HUDEP-2 (cell line): ENCODE data around the gene GALE.
"Not testable (repeated sequence)": the region's sequence is repeated elsewhere in the genome, so short reads cannot be mapped to it uniquely, and the experiment has no call there.

ENCODE experiments used
- DNase-seq, 76 experiments: peaks; one replicate each; lab custom pipeline; 2025; ENCODE audit not compliant: unreplicated experiment in 76 of 76; lab: John Stamatoyannopoulos, UW

GALE gene

DNA sequence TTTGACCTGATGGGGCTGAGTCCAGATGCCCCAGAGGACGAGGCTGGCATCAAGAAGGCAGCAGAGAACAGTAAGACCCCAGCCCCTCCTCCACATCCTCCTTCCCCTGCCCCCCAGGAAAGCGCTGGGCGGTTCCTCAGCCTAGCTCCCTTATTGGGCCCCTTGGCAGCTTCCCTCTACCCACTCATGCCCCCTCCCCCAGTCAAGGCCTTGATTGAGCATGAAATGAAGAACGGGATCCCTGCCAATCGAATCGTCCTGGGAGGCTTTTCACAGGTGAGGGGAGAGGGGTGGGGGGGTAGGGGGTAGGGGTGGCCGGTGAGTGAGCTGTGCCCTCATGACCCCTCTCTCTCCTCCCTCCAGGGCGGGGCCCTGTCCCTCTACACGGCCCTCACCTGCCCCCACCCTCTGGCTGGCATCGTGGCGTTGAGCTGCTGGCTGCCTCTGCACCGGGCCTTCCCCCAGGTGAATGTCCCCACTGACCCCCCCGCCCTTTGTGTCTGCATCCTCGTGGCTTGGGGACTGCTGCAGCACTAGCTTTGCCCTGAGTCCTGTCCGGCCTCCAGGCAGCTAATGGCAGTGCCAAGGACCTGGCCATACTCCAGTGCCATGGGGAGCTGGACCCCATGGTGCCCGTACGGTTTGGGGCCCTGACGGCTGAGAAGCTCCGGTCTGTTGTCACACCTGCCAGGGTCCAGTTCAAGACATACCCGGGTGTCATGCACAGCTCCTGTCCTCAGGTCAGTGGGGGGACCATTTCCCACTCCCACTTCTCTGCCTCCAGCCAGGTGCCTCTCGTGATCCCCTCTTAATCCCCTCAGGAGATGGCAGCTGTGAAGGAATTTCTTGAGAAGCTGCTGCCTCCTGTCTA lies 6.5 kb downstream of the GALE start:
- DNase-seq: no peak

DNA sequence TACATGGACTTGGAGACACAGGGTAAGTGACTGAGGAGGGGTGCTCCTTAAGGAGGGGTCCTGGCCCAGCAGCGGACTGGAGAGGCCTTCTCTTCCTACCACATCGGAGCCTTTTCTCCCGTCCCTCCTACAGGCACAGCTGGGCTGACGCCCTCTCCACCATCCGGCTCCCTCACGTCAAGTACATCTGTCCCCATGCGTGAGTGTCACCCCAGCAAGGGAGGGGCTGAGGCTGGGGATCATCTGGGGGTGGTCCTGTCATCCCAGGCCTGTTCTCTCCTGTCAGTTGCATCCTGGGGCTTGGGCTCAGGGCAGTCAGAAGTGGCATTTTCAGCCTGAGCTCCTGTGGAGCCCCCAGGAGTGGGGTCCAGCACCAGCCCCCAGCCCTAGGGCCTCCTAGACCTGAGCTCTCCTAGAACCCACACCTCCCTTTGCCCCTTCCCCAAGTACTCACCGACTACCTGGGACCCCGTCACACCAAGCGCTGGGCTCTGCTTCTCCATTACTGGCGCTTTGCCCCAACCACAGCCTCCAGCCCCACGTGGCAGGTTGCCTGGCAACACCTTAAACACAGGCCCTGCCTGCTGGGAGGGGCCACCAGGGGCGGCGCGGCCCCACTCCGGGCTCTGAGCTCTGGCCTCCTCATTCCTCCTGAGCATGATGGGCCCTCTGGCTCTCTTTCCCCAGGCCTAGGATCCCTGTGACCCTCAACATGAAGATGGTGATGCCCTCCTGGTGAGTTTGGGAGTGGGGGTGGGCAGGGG lies 7.4 kb downstream of the GALE start:
- DNase-seq: peak in 73 of 76 experiments; percentile 24 to 92 (median 78)

DNA sequence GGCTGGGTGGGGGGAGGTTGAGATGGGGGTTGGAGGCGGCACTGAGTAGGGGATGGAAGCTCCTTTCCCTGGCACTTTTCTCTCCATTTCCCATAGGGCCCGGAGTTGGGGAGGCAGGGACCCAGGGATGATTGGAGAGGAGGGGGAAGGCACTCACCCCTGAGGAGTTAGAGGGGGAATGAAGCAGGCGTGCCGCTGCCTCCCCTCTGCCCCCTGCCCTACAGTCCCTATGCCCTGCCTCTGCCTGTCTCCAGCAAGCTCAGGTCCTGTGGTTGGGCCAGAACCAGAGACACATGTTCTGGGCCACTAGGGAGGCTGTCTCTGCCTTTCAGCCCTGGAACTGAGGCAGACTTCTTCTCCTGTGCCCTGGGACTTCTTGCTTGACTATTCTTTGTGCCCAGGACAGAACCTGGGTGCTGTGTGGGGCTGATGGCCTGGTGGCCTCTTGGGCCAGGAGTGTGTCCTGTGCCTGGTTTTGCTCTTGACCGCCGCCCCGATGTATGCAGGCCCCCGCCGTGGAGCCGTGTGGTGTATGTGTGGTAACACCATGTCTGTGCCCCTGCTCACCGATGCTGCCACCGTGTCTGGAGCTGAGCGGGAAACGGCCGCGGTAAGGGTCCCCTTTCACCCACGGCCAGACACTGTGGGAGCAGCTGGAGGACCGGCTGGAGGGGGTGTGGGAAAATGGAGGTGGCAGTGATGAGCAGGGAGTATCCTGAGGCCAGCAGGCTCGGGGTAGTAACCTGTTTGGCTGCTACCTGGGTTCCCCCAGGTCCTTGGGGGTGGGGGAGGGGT lies 8.2 kb downstream of the GALE start:
- DNase-seq: no peak

DNA sequence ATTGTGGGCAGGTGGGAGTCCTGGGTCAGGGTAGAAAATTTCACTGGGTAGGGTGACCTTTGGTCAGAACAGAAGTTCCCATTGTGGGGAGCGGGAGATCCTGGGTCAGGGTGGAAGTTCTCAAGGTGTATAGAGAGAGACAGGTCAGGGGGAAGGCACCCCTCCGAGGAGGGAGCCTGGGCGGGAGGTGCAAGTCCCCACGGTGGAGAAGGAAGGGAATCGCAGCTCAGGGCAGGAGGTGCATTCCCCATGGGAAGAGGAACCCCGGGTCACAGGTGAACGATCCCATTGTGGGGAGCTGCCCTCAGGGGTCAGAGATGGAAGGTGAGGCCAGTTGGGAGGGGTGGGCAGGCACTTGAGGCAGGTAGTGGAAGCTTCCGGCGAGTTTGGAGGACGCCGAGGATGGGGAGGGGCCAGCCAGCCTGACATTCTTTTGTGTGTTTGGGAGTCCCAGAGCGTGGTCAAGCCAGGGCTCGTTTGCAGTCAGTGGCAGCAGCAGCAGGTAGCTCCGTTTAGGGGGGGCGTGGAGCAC lies 9.0 kb downstream of the GALE start:
- DNase-seq: peak in 1 of 76 experiments; percentile 21

DNA sequence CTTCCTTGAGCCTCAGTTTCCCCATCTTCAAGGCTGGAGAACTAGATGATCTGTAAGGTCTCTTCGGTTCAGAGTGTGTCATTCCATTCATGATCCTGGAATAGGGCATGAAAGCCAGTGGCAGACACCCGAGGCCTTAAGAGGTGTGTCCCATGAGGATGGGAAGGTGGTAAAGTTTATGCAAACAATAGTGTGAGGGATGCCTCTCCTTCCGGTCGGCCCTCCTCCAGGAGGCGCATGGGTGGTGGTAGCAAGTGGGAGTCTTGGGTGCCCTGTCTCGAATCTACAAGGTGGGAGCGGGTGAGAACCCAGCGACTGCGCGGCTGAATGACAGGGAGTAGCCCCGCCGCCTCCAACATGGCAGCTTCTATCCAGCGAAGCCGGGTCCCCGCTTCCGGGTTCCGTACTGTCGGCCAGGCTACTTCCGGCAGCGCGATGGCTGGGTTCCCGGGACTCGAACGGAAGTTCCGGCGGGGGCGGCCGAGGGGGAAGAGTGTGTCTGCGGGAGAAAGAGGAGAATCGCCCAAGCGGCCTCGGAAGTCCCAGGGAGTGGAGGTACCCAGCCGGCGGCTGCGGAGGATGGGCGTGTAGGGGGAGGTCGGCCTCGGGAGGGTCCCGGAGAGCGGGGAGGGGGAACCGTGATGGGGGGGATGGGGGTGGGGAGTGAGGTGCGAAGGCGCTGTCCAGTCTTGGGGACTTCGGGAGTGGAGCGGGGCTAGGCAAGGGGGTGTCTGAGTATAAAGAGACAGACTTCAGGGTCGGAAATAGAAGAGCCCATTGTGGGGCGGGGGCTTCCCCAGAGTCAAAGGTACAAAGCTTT lies 9.6 kb downstream of the GALE start, which contains the start of gene LYPLA2:
LYPLA2 (plus strand) TSS at position 450 of the 820 bp plus-strand sequence. CDS start 1,538 bp downstream, outside the sequence.
- DNase-seq: peak in 73 of 76 experiments; percentile 38 to 90 (median 81)

DNA sequence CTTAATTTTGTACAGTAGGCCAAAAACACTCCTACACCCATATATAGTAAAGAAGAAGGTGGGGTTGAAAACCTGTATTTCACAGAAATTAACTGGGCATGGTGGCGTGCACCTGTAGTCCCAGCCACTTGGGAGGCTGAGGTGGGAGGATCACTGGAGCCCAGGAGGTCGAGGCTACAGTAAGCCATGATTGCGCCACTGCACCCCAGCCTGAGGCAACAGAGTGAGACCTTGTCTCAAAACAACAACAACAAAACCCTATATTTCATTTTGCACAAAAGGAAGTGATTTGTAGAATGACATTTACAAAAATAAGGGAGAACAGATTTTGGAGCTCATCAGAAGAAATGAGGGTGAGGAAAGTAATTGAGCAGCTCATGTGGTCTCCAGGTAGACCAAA lies 11.9 kb downstream of the GALE start:
- no peak for DNase-seq

DNA sequence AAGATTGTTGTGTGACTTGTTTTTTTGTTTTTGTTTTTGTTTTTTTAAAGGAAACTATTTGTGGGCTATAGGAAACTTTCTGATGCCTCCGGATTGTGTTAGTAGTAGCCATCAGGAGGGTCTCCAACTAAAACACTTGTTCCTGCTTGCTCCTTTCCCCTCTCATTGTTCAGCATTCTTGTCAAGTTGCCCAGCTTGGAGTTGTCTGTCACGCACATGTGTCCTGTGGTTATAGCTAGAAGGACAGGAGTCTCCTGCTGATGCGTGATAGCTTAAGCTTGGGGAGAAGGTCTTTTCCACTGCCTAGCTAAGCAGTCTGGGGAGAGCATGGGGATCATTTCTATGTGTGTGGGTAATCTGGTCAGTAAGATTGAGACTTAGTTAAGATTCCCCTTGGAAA lies 12.9 kb downstream of the GALE start:
- no peak for DNase-seq

DNA sequence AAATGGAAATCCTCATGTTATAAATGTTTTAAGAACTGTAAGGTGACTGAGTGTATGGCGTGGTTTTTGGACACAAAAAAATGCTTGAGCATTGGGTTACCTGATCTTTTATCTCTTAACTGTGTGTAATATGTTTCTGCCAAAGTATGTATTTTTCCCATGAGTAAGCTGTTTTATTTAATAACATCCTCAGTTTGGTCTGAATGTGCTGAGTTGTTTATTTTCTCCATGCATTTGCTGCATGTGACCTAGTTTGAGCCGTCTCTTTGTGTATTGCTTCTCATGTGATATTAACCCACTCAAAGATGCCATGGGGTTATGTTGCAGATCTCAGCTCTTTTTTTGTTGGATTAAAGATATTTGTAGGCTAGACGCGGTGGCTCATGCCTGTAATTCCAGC lies 15.7 kb downstream of the GALE start:
- no peak for DNase-seq

DNA sequence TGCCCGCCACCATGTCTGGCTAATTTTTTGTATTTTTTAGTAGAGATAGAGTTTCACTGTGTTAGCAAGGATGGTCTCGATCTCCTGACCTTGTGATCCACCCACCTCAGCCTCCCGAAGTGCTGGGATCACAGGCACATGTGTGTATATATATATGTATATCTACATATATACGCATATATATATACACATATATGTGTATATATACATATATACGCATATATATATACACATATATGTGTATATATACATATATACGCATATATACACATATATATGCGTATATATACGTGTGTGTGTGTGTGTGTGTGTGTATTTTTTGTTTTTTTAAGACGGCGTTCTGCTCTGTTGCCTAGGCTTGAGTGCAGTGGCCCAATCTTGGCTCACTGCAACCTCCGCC lies 17.4 kb downstream of the GALE start:
- not testable (repeated sequence) for DNase-seq

DNA sequence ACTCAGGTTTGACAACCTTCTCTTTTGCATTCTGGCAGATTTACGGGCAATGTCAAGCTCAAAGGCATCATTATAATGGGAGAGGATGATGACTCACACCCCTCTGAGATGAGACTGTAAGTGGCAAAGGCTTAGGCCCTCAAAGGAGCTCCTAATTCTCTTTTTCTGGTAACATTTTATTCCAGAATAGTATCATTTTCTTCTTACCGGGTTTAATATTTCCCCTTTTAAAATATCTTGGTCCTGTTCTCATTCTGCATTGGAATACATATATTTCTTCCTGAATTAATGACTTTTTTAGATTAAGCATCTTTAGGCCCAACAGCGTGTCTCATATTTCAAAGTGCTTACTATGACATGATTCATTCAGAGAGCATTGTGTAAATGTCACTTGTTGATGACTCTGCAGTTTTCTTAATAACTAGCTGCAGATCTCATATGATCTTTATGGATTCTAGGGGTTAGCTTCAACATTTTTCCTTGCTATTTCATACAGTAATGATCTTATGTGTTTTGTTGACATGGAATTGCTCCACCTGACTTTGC lies 20.7 kb downstream of the GALE start:
- no peak for DNase-seq

DNA sequence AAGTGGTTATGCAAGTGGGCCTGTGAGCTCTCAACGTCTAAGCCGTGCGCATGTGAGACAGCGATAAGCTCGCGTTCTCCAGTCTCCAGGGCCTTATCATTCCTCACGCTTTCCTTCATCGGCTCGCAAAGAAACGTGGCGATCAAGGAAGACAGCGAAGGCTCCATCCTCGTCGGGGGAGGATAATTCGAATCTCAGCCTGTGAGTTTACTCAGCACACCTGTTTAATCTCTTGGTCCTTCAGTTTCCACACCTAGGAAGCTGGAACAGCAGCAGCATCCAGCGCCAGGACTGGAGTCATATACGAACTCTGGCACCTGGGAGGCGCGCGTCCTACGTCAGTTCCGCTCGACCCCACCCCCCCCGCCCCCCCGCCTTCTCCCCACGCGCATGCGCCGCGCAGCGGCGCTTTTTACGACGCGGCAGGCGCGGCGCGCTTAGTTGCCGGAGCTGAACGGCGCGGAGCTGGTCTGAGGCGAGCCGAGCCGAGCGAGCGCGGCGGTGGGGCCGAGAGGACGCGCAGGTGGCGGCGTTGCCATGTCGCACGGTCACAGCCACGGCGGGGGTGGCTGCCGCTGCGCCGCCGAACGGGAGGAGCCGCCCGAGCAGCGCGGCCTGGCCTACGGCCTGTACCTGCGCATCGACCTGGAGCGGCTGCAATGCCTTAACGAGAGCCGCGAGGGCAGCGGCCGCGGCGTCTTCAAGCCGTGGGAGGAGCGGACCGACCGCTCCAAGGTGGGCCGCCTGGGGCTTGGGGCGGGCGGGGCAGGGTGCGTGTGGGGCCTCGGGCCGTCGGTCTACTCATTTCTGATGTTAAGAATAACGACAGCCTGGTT lies 22.4 kb downstream of the GALE start, which contains the start of gene PITHD1:
PITHD1 (plus strand) TSS at position 440 of the 836 bp plus-strand sequence; CDS start at position 538, 98 bp downstream.
- DNase-seq: peak in 75 of 76 experiments; percentile 61 to 97 (median 82)

DNA sequence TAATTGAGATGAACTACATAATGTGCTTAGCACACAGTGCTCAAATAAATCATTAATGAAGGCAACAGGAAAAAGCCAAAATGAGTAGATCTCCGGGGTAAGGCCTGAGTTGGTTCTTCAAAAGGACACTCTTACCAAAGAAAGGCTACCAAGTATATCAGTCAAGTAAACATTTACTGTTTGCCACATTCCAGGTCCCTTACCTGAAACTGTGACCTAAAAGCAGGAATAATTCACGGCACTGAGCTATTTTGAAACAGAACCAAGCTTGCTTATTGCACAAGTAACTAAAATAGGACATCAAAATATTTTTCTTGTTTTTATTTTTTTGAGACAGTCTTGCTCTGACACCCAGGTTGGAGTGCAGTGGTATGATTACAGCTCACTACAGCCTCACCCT lies 24.3 kb downstream of the GALE start:
- DNase-seq: no peak

DNA sequence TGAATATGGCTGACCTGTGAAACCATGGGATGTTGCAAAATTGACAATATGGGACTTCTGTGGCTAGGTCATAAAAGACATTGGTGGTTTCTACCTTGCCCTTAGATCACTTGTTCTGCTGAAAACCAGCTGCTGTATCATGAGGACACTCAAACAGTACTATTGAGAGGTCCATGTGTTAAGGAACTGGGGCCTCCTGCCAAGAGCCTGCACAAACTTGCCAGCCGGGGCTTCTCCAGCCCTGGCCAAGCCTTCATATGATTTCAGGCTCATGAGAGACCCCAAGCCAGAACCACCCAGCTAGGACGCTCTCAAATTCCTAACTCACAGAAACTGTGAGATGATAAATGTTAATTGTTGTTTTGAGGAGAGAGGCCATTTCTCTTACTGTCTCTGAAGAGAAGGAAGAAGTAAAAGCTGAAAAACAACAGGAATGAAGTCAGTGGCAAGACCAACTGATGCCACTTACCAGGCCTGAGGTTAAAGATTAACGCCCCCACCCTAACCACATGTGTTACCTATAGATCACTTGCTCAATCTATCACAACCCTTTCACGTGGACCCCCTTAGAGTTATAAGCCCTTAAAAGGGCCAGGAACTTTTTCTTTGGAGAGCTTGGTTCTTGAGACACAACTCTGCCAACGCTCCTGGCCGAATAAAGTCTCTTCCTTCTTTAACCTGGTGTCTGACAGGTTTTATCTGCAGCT lies 26.2 kb downstream of the GALE start:
- peak in 11 of 76 experiments; percentile 7 to 29 (median 12) for DNase-seq

DNA sequence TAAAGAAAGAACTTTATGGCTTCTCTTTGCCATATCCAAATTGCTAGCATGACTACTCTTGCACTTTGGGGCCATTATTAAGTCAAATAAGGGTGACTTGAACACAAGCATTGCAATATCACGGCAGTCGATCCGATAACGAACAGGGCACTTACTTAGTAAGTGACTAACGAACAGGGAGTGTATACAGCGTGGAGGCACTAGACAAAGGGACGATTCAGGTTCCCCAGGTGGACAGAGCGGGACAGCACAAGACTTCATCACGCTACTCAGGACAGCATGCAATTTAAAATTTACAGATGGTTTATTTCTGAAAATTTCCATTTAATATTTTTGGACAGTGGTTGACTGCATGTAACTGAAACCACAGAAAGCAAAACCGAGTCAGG lies 27.7 kb downstream of the GALE start:
- no peak for DNase-seq

DNA sequence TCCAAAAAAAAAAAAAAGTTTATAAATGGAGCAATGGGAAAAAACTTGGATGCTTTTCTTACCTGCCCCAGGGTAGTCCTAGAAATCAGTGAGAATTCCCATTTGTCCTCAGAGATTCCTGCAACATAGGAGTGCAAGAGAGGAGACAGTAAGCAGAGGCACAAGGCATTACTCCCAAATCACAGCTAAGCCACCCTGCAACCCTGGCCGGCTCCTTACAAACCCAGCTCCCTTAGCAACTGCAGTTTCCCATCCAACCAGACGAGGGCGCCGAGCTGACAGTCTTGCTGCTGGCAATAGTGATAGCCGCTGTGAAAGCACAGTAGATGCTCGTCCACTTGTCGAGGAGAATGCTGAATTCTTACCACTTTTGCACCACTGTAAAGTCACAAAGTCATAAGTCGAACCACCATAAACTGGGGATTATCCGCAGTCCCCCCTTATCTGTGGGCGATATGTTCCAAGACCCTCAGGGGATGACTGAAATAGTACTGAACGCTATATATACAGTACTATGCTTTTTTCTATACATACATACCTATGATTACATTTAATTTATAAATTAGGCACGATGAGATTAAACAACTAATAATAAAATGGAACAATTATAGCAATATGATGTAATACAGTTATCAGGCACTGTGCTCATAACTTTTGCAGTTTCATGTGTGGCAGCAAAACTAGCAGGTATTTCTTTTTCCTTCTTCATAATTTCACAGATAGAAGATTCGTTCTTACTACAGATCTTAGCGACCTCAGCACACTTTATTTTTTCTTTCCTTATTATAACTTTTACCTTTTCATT lies 28.3 kb downstream of the GALE start:
- peak in 73 of 76 experiments; percentile 18 to 90 (median 73) for DNase-seq

DNA sequence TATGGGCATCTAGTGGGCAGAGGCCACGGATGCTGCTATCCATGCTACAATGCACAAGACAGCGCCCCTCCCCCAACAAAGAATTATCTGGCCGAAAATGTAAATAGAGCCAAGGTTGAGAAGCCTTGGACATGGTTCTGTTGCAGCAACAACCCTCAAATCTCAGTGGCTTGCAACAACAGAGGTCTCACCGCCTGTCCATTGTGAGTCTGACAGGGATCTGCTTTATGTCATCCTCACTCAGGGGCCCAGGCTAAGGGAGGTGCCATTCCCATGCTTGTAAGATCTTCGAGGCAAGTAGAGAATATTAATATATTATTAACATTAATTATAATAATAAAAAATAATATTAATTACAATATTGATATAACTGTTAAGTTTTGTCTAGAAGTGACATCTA lies 31.8 kb downstream of the GALE start:
- DNase-seq: no peak

DNA sequence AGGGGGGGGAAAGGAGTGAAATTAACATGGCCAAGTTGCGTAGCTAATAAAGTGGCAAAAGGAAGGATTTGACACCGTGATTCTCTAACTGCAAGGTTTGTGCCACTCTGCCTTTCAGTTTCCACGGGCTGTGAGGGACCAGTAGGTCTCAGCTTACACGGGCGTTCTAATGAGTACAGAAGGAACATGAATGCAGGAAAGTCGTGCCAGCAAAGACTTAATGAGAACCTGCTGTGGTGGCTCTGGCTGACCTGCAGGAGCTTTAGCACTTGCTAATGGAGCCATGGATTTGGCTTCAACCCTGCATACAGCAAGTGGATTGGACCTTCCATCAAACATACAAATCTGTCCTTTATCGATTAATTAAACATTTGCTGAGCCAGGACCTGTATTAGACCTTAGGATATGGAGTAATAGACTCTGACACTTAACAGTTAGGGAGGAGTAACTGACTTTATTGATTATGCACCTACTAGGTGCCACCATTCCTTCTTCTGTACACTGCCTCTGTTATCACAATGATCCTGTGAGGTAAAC lies 37.4 kb downstream of the GALE start:
- DNase-seq: no peak
